Left kidney (tissue), 2 donors: ENCODE data around the gene MAD1L1. TPM values are rescaled to one million over a fixed set of nuclear protein-coding genes. Genes with fewer than 3 reads are reported as not detected.

Source experiments
- DNase-seq: peaks from one replicate; pipeline ENCODE4 v3.0.0-alpha.2; 2013
- polyA plus RNA-seq: library from polyadenylated mRNA; unstranded; fragments of 120-200 nt; gene quantifications from one replicate; pipeline ENCODE4 v1.2.1, GENCODE V29; 2013; ENCODE audit not compliant: insufficient read length

MAD1L1 gene
- polyA plus RNA-seq, 1 donor = 21.8 TPM

DNA sequence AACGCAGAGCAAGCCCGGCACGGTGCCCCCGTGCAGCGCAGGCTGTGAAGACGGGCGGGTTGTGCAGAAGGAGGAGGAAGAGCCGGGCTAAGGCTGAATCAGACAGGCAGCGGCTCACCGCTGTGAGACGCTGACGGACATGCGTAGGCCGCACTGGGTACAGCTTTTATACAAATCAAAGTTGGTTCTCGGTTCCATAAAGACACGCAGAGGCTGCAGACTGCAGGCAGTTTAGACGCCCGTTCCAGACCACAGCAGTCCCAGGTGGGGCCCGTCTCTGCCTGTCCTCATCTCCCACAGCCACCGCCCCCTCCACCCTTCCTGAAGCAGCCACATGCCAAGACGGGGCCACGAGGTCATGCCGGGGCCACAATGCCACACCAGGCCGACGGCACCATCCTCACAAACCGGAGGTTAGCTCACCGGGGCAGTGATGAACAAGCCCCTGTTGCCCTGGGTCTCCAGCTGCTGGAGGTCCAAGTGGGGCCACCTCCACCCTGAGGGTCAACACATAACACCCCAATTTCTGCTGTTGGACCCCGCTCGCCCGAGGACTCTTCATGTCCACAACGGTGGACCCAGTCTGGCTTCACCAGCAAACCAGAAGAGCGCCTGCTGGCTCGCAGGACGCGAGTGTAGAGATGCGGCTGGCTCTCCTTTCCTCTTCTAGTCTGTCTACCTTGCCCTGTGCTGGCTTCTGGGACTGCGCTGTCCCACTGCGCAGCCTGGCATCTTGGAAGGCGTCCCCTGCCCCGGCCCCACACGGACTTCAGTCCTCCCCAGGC is 335.5 kb downstream of the MAD1L1 start:
- no peak for DNase-seq

DNA sequence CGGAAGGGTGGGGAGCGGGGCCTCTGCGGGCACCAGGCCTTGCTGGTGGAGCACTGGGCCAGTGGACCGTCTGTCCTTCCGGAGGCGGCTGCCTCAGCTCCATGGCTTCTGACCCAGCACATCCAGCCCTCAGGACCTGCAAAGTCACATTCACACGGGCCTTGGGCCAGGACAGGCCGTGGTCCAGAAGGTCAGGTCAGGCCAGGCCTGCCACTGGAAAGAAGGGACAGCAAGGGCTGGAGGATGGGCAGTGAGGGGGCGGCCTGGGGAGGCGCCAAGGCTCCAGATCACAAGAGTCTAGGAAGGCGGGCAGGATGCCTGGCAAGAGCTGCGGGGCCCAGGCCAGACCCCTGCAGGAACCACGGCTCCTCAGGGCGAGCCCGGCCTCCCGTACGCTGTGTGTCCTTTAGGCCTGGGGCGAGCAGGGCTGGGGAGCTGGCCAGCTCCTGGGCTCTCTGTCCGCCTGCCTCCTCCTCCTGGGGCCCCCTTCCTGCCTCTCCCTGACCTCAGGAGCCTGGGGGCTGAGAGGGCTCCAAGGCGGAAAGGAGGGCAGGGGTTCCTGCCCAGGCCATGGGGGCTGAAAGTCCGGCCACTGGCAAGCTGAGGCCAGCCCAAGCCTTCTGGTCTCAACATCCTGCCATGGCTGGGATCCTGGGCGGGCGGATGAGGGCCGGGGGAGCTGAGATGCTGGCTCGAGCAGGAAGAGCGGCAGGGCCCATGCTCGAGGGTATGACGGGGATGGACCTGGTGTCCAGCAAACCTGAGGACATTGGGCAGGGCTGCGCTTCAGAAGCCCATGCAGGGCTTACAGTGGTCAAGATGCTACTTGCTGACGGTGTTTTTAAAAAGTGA is 336.9 kb downstream of the MAD1L1 start:
- DNase-seq = no peak

GRCh38 chr7:1894906-1895663 is 337.7 kb downstream of the MAD1L1 start:
- DNase-seq = no peak

DNA sequence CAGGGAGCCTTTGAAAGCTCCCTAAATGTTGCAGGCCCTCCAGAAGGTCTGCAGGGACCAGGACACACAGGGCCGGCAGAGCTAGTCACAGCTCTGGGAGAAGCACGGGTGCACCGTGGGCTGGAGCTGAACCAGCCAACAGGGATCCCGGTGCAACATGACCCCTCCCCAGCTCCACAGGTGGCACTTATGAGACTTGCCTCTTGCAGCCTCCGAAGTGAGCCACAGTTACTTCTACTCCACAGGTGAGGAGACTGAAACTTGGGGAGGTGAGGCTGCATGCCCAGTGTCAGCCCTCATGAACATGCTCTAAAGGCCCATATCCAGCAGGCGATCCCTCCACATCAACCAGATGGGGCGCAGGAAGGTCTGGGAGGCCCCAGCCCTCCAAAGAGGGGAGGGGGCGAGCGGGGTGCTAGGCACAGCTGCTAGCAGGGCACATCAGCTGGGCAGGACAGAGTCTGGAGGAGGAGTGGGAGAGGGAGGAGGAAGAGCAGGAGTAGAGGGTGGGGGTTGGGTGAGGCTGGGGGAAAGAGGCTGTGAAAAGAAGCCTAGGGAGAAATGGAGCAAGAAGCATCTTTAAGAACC is 338.3 kb downstream of the MAD1L1 start:
- DNase-seq = no peak

GRCh38 chr7:1893451-1893850 is 339.3 kb downstream of the MAD1L1 start:
- no peak for DNase-seq

GRCh38 chr7:1893036-1893435 is 339.7 kb downstream of the MAD1L1 start:
- no peak for DNase-seq

DNA sequence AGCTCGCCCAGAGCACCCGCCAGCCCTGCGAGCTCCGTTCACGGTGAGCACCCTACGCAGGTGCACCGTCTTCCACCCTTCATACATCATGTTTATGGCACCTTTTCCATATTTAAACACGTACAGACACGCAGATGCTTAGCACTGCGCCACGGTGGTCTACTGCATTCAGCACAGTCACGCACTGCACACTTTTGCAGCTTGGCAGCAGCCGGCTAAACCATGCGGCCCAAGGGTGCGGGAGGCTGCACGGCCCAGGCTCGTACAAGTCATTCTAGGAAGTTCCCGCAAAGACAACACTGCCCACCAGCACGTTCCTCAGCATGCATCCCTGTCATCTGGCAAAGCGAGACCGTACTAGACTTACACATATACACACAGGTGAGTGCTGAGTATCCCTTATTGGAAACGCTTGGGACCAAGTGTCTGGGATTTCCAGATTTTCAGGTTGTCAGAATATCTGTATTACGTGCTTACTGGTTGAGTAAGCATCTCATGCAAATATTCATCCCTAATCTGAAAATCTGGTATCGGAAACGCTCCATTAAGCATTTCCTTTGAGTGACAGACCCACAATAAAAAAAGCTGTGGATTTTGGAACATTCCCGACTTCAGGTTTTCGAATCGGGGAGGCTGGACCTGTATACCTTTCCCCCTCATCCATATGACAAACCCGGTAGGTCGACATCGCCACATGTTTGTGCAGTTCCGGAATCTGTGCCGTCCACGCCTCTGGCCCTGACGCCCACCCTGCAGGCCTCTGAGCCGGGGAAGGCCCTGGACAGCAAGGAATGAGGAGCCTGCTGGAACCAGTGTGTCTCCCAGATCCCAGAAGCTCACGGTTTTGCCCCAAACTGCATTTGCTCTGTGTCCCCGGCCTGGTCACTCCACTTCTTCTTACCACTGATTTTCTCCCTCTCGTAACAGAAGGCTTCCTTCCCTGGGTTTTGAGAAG is 340.5 kb downstream of the MAD1L1 start:
- DNase-seq = no peak

DNA sequence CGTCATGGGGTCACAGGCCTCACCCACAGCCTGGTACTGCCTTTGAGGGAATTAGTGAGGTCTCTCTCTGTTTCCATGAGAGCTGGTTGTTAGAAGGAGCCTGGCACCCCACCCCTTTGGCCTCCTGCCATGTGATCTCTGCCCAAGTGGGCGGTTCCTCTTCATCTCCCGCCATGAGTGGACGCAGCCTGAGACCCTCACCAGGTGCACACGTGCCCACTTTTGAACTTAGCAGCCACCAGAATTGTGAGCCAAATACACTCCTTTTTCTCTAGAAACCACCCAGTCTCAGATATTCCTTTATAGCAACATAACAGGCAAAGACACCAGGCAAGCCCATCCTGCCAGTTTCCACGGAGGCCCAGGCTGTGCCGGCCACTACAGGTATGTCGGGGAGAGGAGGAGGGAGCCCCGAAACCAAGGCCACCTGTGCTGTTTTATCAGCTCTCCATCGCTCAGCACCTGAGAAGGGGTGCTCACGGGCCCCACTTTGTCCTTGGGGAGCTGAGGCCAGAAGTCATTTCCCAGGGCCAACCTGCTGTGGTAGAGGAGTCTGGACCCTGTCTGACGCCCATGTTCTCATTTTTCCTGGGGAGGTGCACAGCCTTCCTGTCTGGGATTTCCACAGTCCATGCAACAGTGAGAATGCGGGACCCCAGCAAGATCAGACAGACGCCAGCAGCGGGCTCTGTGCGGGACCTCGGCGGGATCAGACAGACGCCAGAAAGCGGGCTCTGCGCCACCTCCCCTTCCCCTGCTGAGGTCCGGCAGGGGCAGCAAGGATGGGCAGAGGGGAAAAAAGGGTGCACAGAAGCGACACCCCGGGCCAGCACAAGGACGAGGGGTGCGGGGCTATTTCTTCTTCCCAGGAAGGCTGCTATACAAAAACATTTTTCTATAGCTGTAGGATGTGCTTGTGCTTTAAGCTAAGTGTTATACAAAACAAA is 342.2 kb downstream of the MAD1L1 start:
- no peak for DNase-seq

- DNase-seq = no peak
Measured at GRCh38 chr7:1889556-1890181, 343.1 kb downstream of the MAD1L1 start.

DNA sequence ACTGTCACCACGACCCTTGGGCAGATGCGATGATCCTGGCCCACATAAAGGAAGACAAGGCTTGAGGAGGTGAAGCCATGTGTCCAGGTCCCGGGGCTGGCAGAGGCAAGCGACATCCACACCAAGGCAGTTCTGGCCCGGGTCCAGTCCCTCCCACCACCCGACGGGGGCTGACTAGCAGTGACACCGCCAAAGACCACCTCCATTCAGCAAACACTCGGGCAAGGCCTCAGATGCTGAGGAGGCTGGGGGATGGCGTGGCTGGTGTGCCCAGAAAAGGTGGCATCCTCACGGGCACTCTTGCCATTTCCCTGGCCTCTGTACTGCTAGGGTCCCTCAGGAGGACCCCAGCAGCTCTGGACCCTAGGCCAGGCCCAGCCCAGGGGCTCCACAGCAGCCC is 343.7 kb downstream of the MAD1L1 start:
- DNase-seq = no peak

DNA sequence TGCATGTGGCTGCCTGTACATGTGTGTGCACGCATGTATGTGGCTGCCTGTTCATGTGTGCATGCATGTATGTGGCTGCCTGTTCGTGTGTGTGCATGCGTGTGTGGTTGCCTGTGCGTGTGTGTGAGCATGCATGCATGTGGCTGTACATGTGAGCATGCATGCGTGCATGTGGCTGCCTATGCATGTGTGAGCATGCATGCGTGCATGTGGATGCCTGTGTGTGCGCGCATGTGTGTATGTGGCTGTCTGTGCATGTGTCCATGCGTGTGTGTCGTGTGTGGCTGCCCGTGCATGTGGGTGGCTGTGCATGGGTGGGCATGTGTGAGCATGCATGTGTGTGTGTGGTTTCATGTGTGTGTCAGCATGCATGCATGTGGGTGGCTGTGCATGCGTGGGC is 344.3 kb downstream of the MAD1L1 start:
- no peak for DNase-seq

- no peak for DNase-seq
Measured at GRCh38 chr7:1887251-1887650, 345.5 kb downstream of the MAD1L1 start.

DNA sequence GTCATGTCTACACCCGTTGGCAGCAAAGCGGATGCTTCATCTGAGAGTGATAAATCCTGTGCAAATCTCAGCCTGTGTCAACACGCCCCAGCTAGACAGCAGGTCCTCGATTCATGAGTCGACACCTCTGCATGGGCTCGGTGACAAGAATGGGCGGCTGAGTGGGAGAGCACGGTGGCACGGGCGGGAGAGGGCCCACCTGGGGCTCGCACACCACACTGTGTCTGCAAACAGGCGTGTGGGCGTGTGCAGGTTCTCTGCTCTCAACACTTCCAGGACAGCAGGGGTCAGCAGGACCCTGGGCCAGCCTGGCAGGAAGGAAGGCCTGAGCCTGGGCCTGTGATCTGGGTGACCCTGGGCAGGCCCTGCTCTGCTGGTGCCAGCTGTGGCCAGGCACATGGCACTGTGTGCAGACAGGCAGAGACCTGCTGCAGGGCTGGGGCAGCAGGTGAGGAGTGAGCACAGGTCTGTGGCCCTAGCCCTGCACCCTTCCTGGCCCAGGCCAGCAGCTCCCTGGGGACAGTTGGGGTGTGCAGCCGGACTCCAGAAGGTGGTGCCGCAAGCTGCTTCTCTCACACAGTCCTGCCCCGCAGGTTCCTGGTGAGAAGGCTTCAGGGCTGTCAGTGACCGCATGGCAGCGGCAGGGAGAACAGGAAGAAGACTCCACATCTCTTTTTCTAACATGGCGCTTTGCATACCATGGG is 346.2 kb downstream of the MAD1L1 start:
- no peak for DNase-seq

GRCh38 chr7:1885465-1886226 is 347.1 kb downstream of the MAD1L1 start:
- no peak for DNase-seq

DNA sequence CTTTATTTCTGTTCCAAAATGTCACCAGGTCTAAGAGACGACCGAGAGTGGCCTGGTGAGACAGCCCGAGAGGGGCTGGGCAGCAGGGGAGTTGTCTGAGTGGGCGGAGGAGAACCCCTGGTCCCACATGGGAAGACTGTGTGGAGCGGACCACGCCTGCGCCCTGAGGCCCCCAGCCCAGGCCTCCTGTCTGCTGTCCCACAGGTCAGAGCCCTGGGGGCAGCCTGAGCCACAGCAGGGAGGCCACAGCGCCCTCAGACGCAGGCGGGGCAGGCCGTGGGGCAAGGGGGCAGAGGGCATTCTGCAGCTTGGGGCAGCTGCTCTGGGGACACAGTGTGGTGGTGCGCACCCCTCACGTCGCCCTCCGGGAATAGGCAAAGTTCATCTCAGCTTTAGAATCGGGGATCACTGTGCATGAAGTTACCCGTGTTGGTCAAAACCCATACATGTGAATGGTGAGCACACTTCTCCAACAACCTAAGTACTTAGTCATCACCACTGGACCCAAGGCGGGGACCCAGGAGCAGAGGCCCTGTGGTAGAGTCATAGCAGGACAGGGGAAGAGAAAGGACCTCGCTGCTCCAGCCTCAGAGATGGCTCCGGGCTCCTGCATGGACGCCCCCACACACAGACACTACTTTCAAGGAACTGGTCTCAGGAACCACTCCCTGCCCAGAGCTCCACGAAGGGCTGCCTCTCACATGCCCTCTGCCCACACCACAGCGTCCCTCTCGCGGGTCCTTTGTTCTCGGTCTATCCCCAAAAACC is 348.0 kb downstream of the MAD1L1 start:
- no peak for DNase-seq

DNA sequence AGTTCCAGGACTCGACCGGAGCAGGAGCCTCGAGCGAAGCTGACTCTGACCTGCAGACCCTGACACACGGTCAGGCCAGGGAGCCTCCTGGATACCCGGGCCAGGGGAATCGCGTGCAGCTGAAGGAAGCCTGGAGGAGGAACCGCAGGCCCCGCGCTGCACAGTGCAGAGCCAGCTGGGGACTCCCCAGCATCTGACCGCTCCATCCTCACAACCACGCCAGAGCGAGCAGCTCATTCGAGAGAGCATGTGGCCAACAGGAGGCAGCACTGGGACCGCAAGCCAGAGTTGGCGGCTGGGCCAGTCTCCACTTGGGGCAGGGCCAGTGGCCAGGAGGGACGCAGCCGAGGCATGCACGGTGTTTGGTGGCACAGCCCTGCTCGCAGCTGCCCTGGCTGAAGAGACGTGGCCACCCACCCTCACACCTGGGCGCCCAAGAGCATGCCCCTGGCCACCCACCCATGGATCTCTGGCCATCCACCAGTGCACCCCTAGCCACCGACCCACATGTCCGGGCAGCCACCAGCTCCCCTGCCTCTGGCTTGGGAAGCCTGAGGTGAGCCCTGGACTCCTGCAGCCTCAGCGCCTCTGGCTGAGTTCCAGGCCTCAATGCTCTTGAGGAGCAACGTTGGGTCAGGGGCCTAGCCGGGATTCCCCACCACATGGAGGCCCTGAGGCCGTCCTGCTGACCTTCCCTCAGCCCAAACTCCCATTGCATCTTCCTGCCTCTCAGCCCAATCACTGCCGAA is 348.7 kb downstream of the MAD1L1 start:
- DNase-seq = no peak
